Type B pancreatic cell (in vitro differentiated cells): Measurements from ENCODE around the gene GDF15. TPM values are rescaled to one million over a fixed set of nuclear protein-coding genes. Genes with fewer than 3 reads are reported as not detected.

ENCODE experiments used
- DNase-seq: peaks from one replicate; pipeline ENCODE4 v3.0.0; 2021; ENCODE audit warnings: mixed read lengths; ENCODE audit not compliant: unreplicated experiment; ENCODE audit errors: extremely low spot score
- H3K27ac Mint-ChIP-seq: 2 replicates; pipeline ENCODE4 v1.8.0; 2021; ENCODE audit warnings: mild to moderate bottlenecking, mixed read lengths
- H3K27me3 Mint-ChIP-seq: 2 replicates; pipeline ENCODE4 v1.8.0; 2021; ENCODE audit warnings: mixed read lengths
- H3K36me3 Mint-ChIP-seq: 2 replicates; pipeline ENCODE4 v1.8.0; 2021; ENCODE audit warnings: mixed read lengths
- H3K4me1 Mint-ChIP-seq: one replicate; pipeline ENCODE4 v1.8.0; 2021; ENCODE audit warnings: mixed read lengths; ENCODE audit not compliant: unreplicated experiment
- H3K4me3 Mint-ChIP-seq: 2 replicates; pipeline ENCODE4 v1.8.0; 2021; ENCODE audit warnings: mild to moderate bottlenecking, mixed read lengths
- H3K9me3 Mint-ChIP-seq: 2 replicates; pipeline ENCODE4 v1.8.0; 2021; ENCODE audit warnings: mixed read lengths
- total RNA-seq: library from RNA; stranded (reverse); gene quantifications from 2 replicates; pipeline ENCODE4 v1.2.1, GENCODE V29; 2021; ENCODE audit warnings: low replicate concordance
- TF ChIP-seq, protein P1 (sequence below): fragments of 200-600 bp; sonication (generic); conservative IDR thresholded peaks from 2 replicates; pipeline ENCODE4 v1.5.0; 2021; ENCODE audit warnings: antibody characterized with exemption, mild to moderate bottlenecking

Gene GDF15
- total RNA-seq, 1 donor from 2014 or later: 102 TPM

DNA sequence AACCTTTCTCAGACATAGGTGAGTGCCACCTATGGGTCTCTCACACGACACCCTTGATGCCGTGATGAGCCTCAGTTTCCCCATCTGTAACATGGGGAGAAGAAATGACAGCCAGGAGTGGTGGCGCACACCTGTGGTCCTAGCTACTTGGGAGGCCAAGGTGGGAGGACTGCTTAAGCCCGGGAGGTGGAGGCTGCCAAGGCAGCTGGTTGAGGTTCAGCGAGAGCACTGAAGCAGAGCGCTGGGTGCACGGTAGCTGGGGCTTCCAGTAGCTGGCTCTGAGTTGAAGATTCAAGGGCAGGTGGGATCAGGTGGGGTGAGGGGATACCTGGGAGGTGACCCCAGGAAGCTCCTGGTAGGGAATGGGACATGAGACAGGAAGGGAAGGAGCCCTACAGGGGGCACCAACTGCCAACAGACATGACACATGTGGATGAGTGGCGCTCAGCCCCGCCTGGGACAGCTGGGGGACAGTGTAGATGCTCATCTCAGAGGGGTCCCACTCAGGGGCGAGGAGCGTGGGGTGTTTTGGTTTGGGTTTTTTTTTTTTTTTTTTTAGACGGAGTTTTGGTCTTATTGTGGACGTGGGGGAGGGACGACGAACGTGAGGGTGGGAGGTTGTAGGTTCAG, 26.8 kb downstream of the GDF15 start:
- no peak for DNase-seq
- Mint-ChIP-seq H3K27ac (peak overlapping the region; percentile 56), H3K27me3 (peaks cover 4% of the 10 kb centered on the region), H3K36me3 (no peaks in the 10 kb centered on the region), H3K9me3 (no peaks in the 10 kb centered on the region), H3K4me1 (peaks cover 31% of the 10 kb centered on the region), H3K4me3 (no peak overlapping the region)
- TF ChIP-seq, protein P1, sequence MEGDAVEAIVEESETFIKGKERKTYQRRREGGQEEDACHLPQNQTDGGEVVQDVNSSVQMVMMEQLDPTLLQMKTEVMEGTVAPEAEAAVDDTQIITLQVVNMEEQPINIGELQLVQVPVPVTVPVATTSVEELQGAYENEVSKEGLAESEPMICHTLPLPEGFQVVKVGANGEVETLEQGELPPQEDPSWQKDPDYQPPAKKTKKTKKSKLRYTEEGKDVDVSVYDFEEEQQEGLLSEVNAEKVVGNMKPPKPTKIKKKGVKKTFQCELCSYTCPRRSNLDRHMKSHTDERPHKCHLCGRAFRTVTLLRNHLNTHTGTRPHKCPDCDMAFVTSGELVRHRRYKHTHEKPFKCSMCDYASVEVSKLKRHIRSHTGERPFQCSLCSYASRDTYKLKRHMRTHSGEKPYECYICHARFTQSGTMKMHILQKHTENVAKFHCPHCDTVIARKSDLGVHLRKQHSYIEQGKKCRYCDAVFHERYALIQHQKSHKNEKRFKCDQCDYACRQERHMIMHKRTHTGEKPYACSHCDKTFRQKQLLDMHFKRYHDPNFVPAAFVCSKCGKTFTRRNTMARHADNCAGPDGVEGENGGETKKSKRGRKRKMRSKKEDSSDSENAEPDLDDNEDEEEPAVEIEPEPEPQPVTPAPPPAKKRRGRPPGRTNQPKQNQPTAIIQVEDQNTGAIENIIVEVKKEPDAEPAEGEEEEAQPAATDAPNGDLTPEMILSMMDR: no peak

DNA sequence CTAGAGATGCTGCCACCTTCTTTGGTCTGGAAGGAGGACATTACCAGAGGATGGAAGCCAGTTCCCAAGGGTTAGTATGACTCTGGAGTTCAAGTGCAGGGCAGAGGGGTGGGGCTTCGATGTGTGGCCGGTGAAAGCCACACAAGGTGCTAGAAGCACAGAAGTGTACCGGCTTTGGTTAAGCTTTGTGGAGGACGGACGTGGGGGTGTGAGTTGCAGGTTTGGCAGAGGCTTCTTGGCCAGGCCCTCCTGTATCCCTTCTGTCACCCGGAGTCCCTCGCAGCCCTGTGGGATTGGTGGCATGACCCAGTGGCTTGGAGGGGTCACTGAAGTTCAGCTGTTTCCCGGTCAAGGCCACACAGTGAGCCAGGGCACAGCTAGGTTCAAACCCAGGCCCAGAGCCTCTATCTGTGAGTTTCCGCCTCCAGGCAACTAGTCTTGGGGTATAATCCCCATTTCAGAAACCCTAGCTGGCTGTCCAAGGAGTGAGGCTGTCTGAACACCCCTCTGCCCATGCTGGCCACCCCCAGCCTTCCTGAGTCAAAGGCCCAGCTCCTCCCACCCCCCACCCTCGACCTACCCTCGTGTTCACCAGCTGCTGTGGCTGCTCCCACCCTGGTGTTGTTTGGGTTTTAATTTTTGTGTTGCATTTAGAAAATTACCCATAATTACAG, 28.7 kb downstream of the GDF15 start:
- peaks cover 35% of the 10 kb centered on the region for H3K4me1 Mint-ChIP-seq
- no peaks in the 10 kb centered on the region for H3K36me3 Mint-ChIP-seq
- no peak for DNase-seq
- H3K27me3 Mint-ChIP-seq: peaks cover 4% of the 10 kb centered on the region
- TF ChIP-seq, protein P1: no peak
- H3K27ac Mint-ChIP-seq: peak overlapping the region; percentile 86
- peak overlapping the region; percentile 68 for H3K4me3 Mint-ChIP-seq
- H3K9me3 Mint-ChIP-seq: no peaks in the 10 kb centered on the region

DNA sequence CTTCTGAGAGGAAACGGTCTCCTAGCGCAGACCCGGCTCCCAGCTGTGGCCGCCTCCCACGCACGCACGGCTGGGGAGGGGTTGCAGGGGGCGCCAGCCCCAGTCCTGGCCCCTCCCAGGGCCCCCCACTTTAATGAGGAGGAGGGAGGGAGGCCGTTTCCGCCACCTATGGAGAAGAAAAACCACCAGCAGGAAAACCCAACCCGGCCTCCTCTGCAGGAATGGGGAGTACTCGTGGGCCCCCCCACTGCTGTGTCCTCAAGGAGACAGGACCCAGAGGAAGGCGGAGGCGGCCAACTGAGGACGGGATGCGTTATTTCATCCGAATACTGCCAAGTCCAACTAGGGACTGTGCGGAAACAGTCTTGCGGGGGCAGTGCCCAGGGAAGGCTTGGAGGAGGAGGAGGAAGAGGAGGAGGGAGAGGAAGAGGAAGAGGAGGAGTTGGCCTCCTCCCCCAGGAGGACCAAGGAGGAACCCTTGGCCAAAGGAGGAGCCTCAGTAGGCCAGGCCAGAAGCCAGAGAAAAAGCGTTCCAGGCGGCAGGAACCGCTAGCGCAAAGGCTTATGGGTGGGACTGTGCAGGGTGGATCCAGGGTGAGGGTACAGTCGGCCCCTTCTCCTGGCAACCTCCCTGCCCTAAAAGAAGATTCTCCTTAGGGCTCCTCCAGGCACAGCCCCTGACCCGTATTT, 29.4 kb downstream of the GDF15 start:
- TF ChIP-seq, protein P1: no peak
- peaks cover 35% of the 10 kb centered on the region for H3K4me1 Mint-ChIP-seq
- H3K9me3 Mint-ChIP-seq: no peaks in the 10 kb centered on the region
- no peaks in the 10 kb centered on the region for H3K36me3 Mint-ChIP-seq
- H3K27me3 Mint-ChIP-seq: peaks cover 4% of the 10 kb centered on the region
- no peak for DNase-seq
- peak overlapping the region; percentile 67 for H3K4me3 Mint-ChIP-seq
- H3K27ac Mint-ChIP-seq: peak overlapping the region; percentile 86

DNA sequence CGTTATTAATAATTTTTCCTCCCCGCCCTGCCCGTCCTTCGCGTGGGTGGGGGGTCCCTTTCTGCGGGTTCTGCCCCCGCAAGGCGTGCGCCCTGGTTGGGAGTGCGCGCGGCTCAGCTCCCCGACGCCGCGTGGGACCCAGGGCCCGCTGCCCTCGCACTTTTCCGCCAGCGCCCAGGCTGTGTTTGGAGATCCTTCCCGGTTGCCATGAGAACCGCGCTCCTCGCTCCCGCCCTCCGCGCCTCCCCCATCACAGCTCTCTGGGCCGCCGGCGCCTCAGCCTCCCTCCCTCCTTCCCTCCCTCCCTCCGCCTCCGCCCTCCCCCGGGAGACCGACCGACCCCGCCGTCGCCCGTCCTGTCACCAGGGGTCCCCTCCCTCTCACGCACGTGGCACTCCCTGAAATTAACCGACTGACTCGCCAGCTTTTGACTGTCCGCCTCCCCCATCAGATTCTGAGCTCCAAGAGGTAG, 30.9 kb downstream of the GDF15 start:
- Mint-ChIP-seq H3K4me3 (peak overlapping the region; percentile 86), H3K27me3 (no peaks in the 10 kb centered on the region), H3K36me3 (no peaks in the 10 kb centered on the region), H3K27ac (peak overlapping the region; percentile 98), H3K4me1 (peaks cover 39% of the 10 kb centered on the region), H3K9me3 (no peaks in the 10 kb centered on the region)
- TF ChIP-seq, protein P1: no peak
- DNase-seq: peak; percentile 89

DNA sequence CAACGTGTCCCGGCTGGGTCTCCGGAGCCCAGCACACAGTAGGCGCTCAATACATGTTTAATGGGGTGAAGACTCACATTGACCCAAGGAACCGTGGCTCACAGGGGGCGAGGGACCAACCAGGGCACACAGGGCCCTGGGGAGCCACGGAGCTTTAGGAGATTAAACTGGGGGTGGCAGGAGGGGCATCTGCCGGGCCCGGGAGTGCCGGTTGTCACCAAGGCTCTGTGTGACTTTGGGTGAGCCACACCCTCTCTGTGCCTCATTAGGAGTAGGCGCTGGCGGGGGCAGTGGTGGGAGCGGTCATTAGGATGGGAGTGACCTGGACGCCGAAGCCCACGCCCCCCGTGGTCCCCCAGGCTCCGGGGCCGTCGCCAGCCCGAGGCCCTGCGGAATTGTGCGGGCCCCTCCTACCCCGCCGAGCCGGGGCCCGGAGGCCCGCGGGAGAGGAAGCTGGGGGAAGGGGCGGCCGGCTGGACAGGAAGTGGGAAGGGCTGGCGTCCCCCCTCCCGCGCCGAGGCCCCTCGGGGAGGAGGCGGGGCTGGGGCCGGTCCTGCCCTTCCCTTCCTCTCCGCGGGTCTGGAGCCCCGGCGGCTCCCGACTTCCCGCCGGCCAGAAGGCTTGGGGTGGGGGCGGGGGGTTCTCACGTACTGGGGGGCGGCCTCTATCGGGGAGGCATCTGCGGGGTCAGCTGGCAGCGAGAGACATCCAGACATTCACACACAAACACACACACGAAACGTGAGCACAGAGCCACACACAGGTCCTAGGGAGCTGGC, 31.5 kb downstream of the GDF15 start:
- DNase-seq: peak; percentile 91
- Mint-ChIP-seq H3K9me3 (no peaks in the 10 kb centered on the region), H3K36me3 (no peaks in the 10 kb centered on the region), H3K4me3 (peak overlapping the region; percentile 86), H3K27ac (peak overlapping the region; percentile 98), H3K4me1 (peaks cover 39% of the 10 kb centered on the region), H3K27me3 (no peaks in the 10 kb centered on the region)
- TF ChIP-seq, protein P1: no peak
